H9 (cell line): Measurements from ENCODE around the gene C3orf22. TPM values are rescaled to one million over a fixed set of nuclear protein-coding genes. Genes with fewer than 3 reads are reported as not detected.

Experiments
- DNase-seq: peaks from one replicate; pipeline ENCODE4 v3.0.0-alpha.2; 2017
- H2AFZ ChIP-seq: one replicate; pipeline ENCODE4 v1.6.1; 2013; ENCODE audit warnings: mild to moderate bottlenecking, low read length, control low read depth, moderate library complexity
- H2AK5ac ChIP-seq: 2 replicates; pipeline ENCODE4 v1.6.1; 2013; ENCODE audit warnings: low read length, control low read depth, mixed read lengths; ENCODE audit not compliant: insufficient read length
- H2BK120ac ChIP-seq: one replicate; pipeline ENCODE4 v1.6.1; 2013; ENCODE audit warnings: low read depth, mild to moderate bottlenecking, low read length, control low read depth, inconsistent platforms; ENCODE audit not compliant: poor library complexity, severe bottlenecking
- H2BK12ac ChIP-seq: 2 replicates; pipeline ENCODE4 v1.6.1; 2013; ENCODE audit warnings: low read length, control low read depth, mixed read lengths, low read depth; ENCODE audit not compliant: insufficient read length
- H2BK15ac ChIP-seq: 2 replicates; pipeline ENCODE4 v1.6.1; 2013; ENCODE audit warnings: low read depth, low read length, control low read depth
- H2BK20ac ChIP-seq: one replicate; pipeline ENCODE4 v1.6.1; 2013; ENCODE audit warnings: low read depth, mild to moderate bottlenecking, low read length, control low read depth, inconsistent platforms; ENCODE audit not compliant: poor library complexity, severe bottlenecking
- H2BK5ac ChIP-seq: 2 replicates; pipeline ENCODE4 v1.6.1; 2013; ENCODE audit warnings: low read length, control low read depth, mixed read lengths; ENCODE audit not compliant: insufficient read length
- H3K14ac ChIP-seq: 2 replicates; pipeline ENCODE4 v1.6.1; 2013; ENCODE audit warnings: low read length, control low read depth; ENCODE audit not compliant: insufficient read depth
- H3K18ac ChIP-seq: 2 replicates; pipeline ENCODE4 v1.6.1; 2013; ENCODE audit warnings: low read depth, mild to moderate bottlenecking, mixed read lengths, low read length, control low read depth; ENCODE audit not compliant: insufficient read length
- H3K23ac ChIP-seq: 2 replicates; pipeline ENCODE4 v1.6.1; 2013; ENCODE audit warnings: low read length, control low read depth, mixed read lengths, low read depth; ENCODE audit not compliant: insufficient read length
- H3K23me2 ChIP-seq: 2 replicates; pipeline ENCODE4 v1.6.1; 2013; ENCODE audit warnings: low read depth, mild to moderate bottlenecking, mixed read lengths, low read length, control low read depth; ENCODE audit not compliant: insufficient read length, poor library complexity, severe bottlenecking
- H3K27ac ChIP-seq: 2 replicates; pipeline ENCODE4 v1.5.1; 2013; ENCODE audit warnings: low read length, control low read depth, mixed read lengths, low read depth; ENCODE audit not compliant: insufficient read length
- H3K27me3 ChIP-seq: 2 replicates; pipeline ENCODE4 v1.6.1; 2013; ENCODE audit warnings: low read length, control low read depth, inconsistent platforms; ENCODE audit not compliant: insufficient read depth
- H3K4ac ChIP-seq: 2 replicates; pipeline ENCODE4 v1.6.1; 2013; ENCODE audit warnings: low read depth, mild to moderate bottlenecking, control low read depth, inconsistent platforms, low read length, moderate library complexity
- H3K4me1 ChIP-seq: 2 replicates; pipeline ENCODE4 v1.6.1; 2013; ENCODE audit warnings: low read length, control low read depth, inconsistent platforms; ENCODE audit not compliant: insufficient read depth
- H3K4me2 ChIP-seq: 2 replicates; pipeline ENCODE4 v1.6.1; 2013; ENCODE audit warnings: low read length, control low read depth, mixed read lengths; ENCODE audit not compliant: insufficient read length, insufficient read depth
- H3K56ac ChIP-seq: 2 replicates; pipeline ENCODE4 v1.6.1; 2013; ENCODE audit warnings: low read depth, mild to moderate bottlenecking, mixed read lengths, low read length, control low read depth; ENCODE audit not compliant: insufficient read length
- H3K79me1 ChIP-seq: 2 replicates; pipeline ENCODE4 v1.6.1; 2013; ENCODE audit warnings: low read depth, mild to moderate bottlenecking, moderate library complexity, low read length, control low read depth, inconsistent platforms; ENCODE audit not compliant: insufficient read depth, poor library complexity, severe bottlenecking
- H3K79me2 ChIP-seq: 2 replicates; pipeline ENCODE4 v1.6.1; 2013; ENCODE audit warnings: low read length, control low read depth, inconsistent platforms; ENCODE audit not compliant: insufficient read depth
- H3K9ac ChIP-seq: 2 replicates; pipeline ENCODE4 v1.6.1; 2013; ENCODE audit warnings: low read length, control low read depth, mixed read lengths; ENCODE audit not compliant: insufficient read length; ENCODE audit errors: extremely low read depth
- H3K9me3 ChIP-seq: one replicate; pipeline ENCODE4 v1.6.1; 2013; ENCODE audit warnings: low read depth, low read length, inconsistent platforms; ENCODE audit not compliant: control insufficient read depth
- H3T11ph ChIP-seq: one replicate; pipeline ENCODE4 v1.6.1; 2013; ENCODE audit warnings: mild to moderate bottlenecking, low read length, control low read depth, inconsistent platforms
- H4K20me1 ChIP-seq: one replicate; pipeline ENCODE4 v1.6.1; 2013; ENCODE audit not compliant: control insufficient read depth, insufficient read length, insufficient read depth
- H4K5ac ChIP-seq: 2 replicates; pipeline ENCODE4 v1.6.1; 2013; ENCODE audit warnings: low read depth, mild to moderate bottlenecking, mixed read lengths, low read length, control low read depth; ENCODE audit not compliant: insufficient read length
- H4K8ac ChIP-seq: replicated peaks from 2 replicates; pipeline ENCODE4 v1.6.1; 2013; ENCODE audit warnings: low read length, control low read depth, mixed read lengths, low read depth; ENCODE audit not compliant: insufficient read length
- H4K91ac ChIP-seq: 2 replicates; pipeline ENCODE4 v1.6.1; 2013; ENCODE audit warnings: low read depth, mild to moderate bottlenecking, moderate library complexity, mixed read lengths, low read length, control low read depth; ENCODE audit not compliant: insufficient read length
- H3K27ac Mint-ChIP-seq, 3 experiments: 2 replicates in 2 of 3; 3 replicates in 1 of 3; pipeline ENCODE4 v1.8.0; 2020 to 2021; ENCODE audit warnings: mixed read lengths in 3 of 3, mild to moderate bottlenecking in 1 of 3, moderate library complexity in 1 of 3
- H3K27me3 Mint-ChIP-seq: 2 replicates; pipeline ENCODE4 v1.8.0; 2021; ENCODE audit warnings: low read depth, mild to moderate bottlenecking, moderate library complexity, mixed read lengths
- H3K36me3 Mint-ChIP-seq, 3 experiments: 2 replicates in 2 of 3; 3 replicates in 1 of 3; pipeline ENCODE4 v1.8.0; 2020 to 2021; ENCODE audit warnings: low read depth in 3 of 3, mixed read lengths in 3 of 3; ENCODE audit not compliant: insufficient read depth in 1 of 3
- H3K4me1 Mint-ChIP-seq, 2 experiments: 2 replicates each; pipeline ENCODE4 v1.8.0; 2020; ENCODE audit warnings: mixed read lengths in 2 of 2
- H3K4me3 Mint-ChIP-seq, 2 experiments: 2 replicates in 1 of 2; 3 replicates in 1 of 2; pipeline ENCODE4 v1.8.0; 2020 to 2021; ENCODE audit warnings: mild to moderate bottlenecking in 2 of 2, mixed read lengths in 2 of 2, moderate library complexity in 1 of 2
- H3K9me3 Mint-ChIP-seq, 2 experiments: 2 replicates in 1 of 2; 3 replicates in 1 of 2; pipeline ENCODE4 v1.8.0; 2020; ENCODE audit warnings: mild to moderate bottlenecking in 2 of 2, mixed read lengths in 2 of 2, moderate library complexity in 1 of 2
- CTCF ChIP-seq: fragments of 200-600 bp; sonication (generic); conservative IDR thresholded peaks from 3 replicates; pipeline ENCODE4 v1.8.0; 2021; ENCODE audit warnings: antibody characterized with exemption, mild to moderate bottlenecking
- WGBS: extraction: QIAGEN DNeasy Blood & Tissue Kit; methylation state at CpG from one replicate; pipeline ENCODE4 v1.1.7; 2013; ENCODE audit warnings: missing lambda C conversion rate, low lambda C conversion rate, mixed read lengths; ENCODE audit not compliant: insufficient read length; ENCODE audit errors: extremely low coverage; 5-methylcytosine and 5-hydroxymethylcytosine counted together
- total RNA-seq: library from RNA; stranded (reverse); gene quantifications from 2 replicates; pipeline ENCODE4 v1.2.1, GENCODE V29; 2021

Gene C3orf22
- total RNA-seq, 1 experiment from 2014 or later: not detected

GRCh38 chr3:126500016-126500415 lies 58.7 kb downstream of the C3orf22 start:
- no peaks in the 10 kb centered on the region for H4K20me1 ChIP-seq

More at GRCh38 chr3:126500016-126500415, 58.7 kb downstream of the C3orf22 start:
- Histone ChIP-seq H2AFZ (no peak overlapping the region), H3K4me2 (no peak overlapping the region), H4K91ac (no peak overlapping the region), H2BK20ac (no peak overlapping the region), H3K4ac (no peak overlapping the region), H3K27ac (no peak overlapping the region), H2BK12ac (no peak overlapping the region), H3T11ph (no peak overlapping the region), H3K23ac (no peak overlapping the region), H3K56ac (no peak overlapping the region), H3K9ac (no peak overlapping the region), H2BK15ac (no peak overlapping the region), H4K5ac (no peak overlapping the region), H3K18ac (no peak overlapping the region), H3K23me2 (no peaks in the 10 kb centered on the region), H2AK5ac (no peak overlapping the region), H3K79me1 (no peaks in the 10 kb centered on the region), H4K8ac (no peak overlapping the region), H3K4me1 (peaks cover 3% of the 10 kb centered on the region; the same call in 1 of the 2 replicates), H2BK120ac (no peak overlapping the region), H2BK5ac (no peak overlapping the region), H3K27me3 (no peaks in the 10 kb centered on the region), H3K9me3 (no peaks in the 10 kb centered on the region), H3K79me2 (no peaks in the 10 kb centered on the region), H3K14ac (no peak overlapping the region)
- Mint-ChIP-seq H3K27me3 (no peaks in the 10 kb centered on the region), H3K27ac (peak overlapping the region in 1 of 3 experiments; percentile 87; a peak in 1 of 7 replicates), H3K9me3 (no peaks in the 10 kb centered on the region), H3K4me1 (peaks cover 15 to 22% of the 10 kb centered on the region in 2 experiments), H3K4me3 (no peak overlapping the region), H3K36me3 (no peaks in the 10 kb centered on the region; a peak in 1 of 7 replicates)
- DNase-seq: no peak
- WGBS: no CpG with 5 or more reads among the region's 7 CpGs
- no peak for TF ChIP-seq CTCF

Other genes starting within 250 kb of the C3orf22 start
- 10.8 and 11.4 TPM in 2 replicates for gene KLF15, start 201.5 kb downstream of the C3orf22 start, total RNA-seq
- gene CFAP100, start 164.0 kb downstream of the C3orf22 start, total RNA-seq: 0.26 and 0.44 TPM in 2 replicates
- gene ZXDC, start 83.0 kb downstream of the C3orf22 start, total RNA-seq: 26.9 and 28.3 TPM in 2 replicates
- gene UROC1, start 41.2 kb downstream of the C3orf22 start, total RNA-seq: not detected in 2 replicates
- 0.85 and 0.99 TPM in 2 replicates for gene CHST13, start 34.8 kb downstream of the C3orf22 start, total RNA-seq
- gene TXNRD3, start 96.2 kb upstream of the C3orf22 start, total RNA-seq: 7.0 and 8.1 TPM in 2 replicates
- 32.2 and 34.2 TPM in 2 replicates for gene CHCHD6, start 145.3 kb upstream of the C3orf22 start, total RNA-seq